Epithelial cell of proximal tubule (primary cell): Measurements from ENCODE around the gene FAM13B. TPM values are rescaled to one million over a fixed set of nuclear protein-coding genes. Genes with fewer than 3 reads are reported as not detected.

Source experiments
- DNase-seq: peaks from one replicate; pipeline ENCODE4 v3.0.0-alpha.2; 2011; ENCODE audit warnings: low read depth
- H3K4me3 ChIP-seq: 2 replicates; pipeline ENCODE4 v1.5.1; 2011; ENCODE audit warnings: low read depth, mild to moderate bottlenecking, low read length
- CTCF ChIP-seq: conservative IDR thresholded peaks from 2 replicates; pipeline ENCODE4 v1.5.1; 2012; ENCODE audit warnings: low read depth, mild to moderate bottlenecking, low read length
- total RNA-seq: library from RNA; depleted of rRNA; stranded (reverse); fragments of >200 nt; gene quantifications from 2 replicates; pipeline ENCODE4 v1.2.3, GENCODE V29; 2015

FAM13B gene
- total RNA-seq, 1 donor from 2014 or later = 4.0 TPM

DNA sequence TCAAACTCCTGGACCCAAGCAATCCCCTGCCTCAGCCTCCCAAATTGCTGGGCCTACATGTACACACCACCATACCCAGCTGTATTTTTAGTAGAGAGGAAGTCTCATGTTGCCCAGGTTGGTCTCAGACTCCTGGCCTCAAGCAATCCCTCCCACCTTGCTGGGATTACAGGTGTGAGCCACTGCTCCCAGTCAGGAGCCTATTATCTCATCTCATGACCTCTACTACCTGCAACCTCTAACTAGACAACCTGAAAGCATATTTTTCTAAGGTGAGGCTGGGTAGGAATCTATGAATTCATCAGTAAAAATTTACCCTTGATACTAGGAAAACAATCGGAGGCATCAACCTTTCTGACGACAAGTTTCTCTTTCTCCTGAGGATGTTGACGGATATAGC, 10.0 kb downstream of the FAM13B start:
- TF ChIP-seq CTCF = no peak
- no peak overlapping the region for H3K4me3 ChIP-seq
- no peak for DNase-seq

DNA sequence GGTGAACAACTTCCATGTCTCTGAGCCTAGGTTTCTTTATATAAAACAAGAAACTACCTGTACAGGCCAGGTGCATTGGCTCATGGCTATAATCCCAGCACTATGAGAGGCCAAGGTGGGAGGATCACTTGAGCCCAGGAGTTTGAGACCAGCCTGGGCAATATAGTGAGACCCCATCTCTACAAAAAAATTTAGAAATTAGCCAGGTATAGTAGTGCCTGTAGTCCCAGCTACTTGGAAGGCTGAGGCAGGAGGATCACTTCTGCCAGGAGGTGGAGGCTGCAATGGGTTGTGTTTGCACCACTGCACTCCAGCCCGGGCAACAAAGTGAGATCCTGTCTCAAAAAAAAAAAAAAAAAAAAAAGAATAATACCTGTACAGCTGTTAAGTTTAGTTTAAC, 11.1 kb downstream of the FAM13B start:
- TF ChIP-seq CTCF = no peak
- H3K4me3 ChIP-seq = no peak overlapping the region
- DNase-seq = no peak

GRCh38 chr5:138018849-138019248, 14.0 kb downstream of the FAM13B start:
- no peak for DNase-seq
- H3K4me3 ChIP-seq = no peak overlapping the region
- TF ChIP-seq CTCF = no peak

DNA sequence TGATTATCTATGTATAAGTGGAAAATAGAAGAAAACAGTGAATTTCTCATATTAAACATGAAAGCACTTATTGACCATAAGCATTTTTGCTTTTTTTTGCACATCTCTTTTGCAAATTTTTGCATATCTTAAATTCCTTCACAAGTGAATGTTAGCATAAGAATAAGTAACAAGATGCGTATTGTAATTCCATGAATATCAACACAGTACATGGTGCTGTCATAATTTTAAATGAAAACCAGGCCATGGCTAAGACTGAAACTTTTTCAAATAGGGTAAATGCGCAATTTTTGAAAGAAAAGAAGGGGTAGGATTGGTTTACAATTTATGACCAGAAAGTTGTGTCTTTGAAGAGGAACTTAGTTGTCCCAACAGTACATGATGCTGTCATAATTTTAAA, 17.0 kb downstream of the FAM13B start:
- no peak for TF ChIP-seq CTCF
- H3K4me3 ChIP-seq = no peak overlapping the region
- DNase-seq = no peak

DNA sequence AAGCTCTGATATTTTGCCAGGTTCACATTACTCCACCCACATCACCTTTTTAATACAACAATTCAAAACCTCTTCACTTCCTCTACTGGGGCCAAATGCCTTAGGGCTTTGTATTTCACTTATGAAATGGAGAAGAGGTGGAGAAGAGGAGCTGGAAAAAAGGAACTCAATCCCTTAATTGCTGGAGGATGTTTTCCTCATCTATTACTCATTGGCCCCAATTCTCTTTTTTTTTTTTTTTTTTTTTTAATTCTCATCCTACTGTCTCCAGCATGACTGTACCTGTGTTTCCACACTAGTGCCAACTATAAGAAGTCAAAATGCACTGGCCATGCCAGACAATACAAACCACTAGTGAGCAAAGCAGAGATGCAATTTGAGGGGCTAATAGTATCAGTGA, 20.9 kb downstream of the FAM13B start:
- no peak for TF ChIP-seq CTCF
- no peak for DNase-seq
- no peak overlapping the region for H3K4me3 ChIP-seq

GRCh38 chr5:138000102-138000723, 32.7 kb downstream of the FAM13B start:
- no peak overlapping the region for H3K4me3 ChIP-seq
- DNase-seq = peak; percentile 80
- no peak for TF ChIP-seq CTCF

DNA sequence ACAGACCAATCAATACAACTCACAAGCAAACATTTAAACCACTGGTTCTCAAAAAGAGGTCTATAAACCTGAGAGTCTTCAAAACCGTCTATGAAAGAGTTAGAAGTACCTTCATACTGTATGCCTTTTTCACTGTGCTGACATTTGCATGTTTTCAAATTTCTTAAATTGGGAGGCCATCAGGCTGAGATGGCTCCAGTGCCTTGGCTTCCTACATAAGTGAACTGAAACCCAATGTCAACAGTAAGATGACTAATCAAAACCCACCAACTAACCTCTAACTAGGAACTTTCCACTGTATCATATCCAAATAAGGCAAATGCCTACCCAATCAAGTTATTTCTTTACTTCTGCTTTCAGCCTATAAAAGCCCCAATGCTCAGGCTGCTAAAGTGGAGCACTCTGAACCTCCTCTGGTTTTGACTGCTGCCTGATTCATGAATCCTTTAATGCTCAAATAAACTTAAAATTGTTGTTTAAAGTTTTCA, 35.1 kb downstream of the FAM13B start:
- peak; percentile 31 for DNase-seq
- TF ChIP-seq CTCF = no peak
- H3K4me3 ChIP-seq = no peak overlapping the region
